ENCODE results near the gene AGAP1. TPM values are rescaled to one million over a fixed set of nuclear protein-coding genes. Genes with fewer than 3 reads are reported as not detected.

AGAP1 gene
- total RNA-seq, 1 donor from 2014 or later: 27.5 TPM

DNA sequence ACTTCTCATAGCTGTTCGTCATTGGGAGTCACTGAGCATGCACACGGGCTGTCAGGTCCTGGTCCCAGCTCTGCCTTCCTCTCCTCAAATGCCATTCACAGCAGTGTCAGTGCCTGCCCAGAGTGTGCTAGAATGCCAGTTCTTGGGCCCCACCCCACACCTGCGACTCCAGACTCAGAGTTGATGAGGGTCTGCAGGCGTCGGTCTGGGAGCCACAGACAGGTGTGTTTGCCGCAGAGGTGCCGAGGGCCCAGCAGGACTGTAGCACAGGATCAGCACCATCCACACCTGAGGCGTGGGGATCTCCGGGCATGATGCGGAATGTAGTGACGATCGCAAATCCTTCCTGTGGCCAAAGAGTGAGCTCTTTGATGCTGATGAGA lies 56.5 kb downstream of the AGAP1 start:
- DNase-seq: no peak

DNA sequence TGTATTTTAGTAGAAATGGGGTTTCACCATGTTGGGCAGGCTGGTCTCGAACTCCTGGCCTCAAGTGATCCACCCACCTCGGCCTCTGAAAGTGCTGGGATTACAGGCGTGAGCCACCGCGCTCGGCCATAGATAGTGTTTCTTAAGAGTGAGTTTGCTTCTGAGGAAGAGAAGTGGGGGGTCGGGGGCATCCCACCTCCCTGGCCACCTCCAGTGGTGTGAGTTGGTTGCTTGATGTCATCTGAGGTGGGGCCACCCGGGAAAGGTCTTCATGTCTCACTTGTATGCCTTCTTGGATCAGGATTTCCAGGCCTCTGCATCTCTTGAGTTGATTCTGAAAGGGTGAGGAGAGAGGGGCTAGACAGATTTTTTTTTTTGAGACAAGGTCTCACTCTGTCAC lies 57.1 kb downstream of the AGAP1 start:
- DNase-seq: no peak

DNA sequence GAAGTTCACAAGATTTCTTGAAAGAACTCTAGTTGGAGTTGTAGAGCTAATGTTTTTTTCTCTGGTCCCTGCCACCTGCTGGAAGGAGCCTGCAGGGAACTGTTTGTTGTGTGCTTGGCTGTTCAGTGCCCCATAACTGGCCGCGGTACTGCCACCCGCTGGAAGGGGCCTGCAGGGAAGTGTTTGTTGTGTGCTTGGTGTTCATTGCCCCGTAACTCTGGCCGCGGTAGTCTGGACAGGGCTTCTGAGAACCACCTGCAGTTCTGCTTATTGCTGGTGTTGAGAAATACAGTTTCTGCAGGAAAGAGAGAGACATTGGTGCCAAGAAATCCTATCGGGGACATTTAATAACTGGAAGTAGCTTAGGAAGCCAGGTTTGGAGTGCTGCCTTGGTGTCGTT lies 58.1 kb downstream of the AGAP1 start:
- DNase-seq: no peak

DNA sequence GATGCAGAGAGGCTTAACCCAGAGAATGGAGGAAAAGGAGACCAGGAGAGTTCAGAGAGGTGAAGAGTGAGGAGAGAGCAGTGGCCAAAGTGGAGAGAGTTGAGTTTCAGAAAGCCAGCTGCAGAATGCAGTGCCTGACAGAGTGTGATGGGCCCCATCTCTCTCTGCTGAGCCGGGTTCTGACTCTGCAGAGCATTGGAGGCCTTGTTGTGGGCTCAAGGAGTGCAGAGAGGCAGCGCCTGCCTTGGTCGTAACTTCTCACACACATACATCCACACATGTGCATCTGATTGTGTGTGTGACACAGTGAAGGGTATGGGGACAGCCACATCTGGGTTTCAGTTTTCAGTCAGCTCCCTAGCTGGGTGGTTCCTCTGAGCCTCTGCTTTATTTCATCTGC lies 58.8 kb downstream of the AGAP1 start:
- DNase-seq: no peak

DNA sequence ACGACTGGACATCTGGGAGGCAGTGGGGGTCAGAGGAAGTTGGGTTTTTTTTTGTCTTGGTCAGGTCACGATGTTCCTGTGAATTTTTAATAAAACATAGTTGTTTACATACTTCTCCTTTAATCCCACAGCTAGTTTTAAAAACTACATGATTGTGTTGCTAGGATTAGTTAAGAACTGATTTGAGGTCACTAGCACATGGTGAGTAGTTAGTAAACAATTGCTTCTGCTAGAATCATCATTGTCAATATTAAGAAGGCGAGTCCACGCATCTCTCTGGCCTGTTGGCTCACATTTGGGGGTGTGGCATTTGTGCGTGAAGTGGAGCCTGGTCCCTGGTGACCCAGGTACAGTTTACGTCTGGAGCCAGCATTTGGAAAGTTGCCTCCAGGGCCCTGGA lies 59.4 kb downstream of the AGAP1 start:
- no peak for DNase-seq

DNA sequence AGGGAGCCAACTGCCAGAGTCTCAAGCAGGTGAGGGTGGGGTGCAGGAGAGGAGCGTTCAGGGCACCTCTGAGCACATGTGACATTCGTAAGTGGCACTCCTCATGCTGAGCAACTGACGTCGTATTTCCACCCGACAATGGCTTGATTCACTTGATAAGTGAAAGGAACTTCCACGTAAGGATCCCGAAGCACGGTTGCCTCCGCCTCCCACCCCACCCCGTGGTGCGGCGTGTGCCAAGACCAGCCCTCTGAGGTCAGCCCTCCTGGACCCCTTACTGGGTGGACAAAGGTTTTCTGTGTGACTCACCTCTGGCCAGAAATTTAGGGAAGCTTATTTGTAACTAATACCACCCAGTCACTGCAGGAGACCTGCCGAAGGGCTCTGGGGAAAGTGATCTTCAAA lies 59.9 kb downstream of the AGAP1 start:
- DNase-seq: no peak

DNA sequence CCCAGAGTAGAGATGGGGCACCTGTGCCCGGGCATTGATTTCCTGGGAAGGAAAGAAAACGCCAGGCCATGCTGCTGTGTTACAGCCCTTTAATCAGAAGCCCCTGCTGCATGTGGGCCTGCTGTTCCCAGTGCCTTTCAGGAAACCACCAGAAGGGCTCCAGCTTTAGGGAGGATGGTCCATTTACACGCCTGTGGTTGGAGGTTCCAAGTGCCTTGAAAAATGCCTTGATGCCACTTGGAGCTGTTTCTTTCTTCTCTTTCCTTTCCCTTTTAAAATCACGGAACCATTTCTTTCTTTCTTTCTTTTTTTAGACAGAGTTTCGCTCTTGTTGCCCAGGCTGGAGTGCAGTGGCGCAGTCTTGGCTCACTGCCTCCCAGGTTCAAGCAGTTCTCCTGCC lies 60.5 kb downstream of the AGAP1 start:
- no peak for DNase-seq

DNA sequence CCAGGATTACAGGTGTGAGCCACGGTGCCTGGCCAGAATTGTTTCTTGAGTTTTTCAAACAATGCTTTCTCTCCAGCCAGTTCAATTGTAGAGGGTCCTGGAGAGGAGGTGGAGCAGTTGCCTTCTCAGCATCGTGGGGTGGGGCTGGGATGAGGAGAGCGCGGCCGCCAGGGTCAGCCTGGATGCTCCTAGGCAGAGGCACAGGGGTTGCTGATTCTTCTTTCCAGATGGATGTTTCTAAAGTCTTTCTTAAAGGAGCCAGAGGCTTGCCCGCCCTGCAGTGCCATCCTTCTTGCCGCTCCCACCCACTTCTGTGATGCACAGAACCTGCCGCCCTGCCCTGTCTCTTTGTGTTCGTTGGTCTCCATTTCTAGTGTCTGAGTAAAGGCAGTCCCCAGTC lies 61.1 kb downstream of the AGAP1 start:
- no peak for DNase-seq

DNA sequence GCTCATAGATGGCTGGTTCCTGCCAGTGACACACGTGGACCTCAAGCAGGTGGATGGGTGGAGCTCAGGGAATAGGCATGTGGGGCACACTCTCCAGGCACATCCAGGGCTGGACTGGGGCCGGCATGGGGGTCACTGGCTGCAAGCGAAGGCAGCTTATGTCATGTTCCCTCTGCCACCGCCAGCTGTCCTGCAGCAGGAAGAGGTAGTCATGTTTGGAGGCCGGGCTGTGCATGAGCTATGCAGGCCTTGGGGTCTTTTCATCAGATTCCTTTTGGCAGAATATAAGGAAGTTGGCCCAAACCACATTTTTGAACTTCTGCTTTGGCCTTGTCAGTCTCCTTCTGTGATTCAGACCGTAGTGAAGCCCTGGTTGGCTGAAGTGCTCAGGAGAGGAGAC lies 61.5 kb downstream of the AGAP1 start:
- no peak for DNase-seq

DNA sequence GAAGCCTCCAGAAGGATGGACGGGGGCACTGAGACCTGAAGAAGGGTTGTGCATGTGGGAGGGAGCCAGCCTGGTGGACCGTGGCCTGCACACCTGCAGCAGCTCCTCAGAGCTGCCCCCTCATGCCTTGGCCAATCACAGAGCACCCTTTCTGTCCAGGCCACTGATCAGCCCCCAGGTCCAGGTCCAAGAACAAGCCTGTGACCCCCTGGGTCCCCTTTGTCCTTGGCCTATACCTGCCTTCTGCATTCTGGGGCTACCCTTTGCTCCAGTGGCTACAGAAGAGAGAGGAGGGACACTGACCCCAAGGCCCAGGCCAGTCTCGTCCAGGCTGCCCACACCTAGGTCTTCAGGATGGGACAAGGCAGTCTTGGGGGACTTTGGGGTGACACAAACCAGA lies 62.2 kb downstream of the AGAP1 start:
- no peak for DNase-seq

DNA sequence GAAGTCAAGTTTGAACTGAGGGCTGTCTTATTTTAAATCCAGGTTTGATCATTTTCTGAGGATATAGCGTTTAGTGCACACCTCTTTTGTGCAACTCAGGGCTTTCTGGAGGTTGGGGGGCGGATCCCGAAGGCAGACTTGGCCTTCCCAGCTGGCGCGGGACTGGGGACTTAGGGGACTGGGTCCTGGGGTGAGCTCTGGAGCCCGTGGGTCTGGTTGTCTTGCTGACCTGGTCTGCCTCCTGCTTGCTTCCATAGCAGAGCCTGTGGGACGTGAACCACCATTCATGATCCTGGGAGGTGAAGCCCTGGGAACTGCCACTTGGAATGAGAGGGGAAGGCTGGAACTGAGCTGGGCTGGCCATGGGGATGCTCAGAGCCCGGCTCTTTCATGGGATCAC lies 63.1 kb downstream of the AGAP1 start:
- DNase-seq: no peak

DNA sequence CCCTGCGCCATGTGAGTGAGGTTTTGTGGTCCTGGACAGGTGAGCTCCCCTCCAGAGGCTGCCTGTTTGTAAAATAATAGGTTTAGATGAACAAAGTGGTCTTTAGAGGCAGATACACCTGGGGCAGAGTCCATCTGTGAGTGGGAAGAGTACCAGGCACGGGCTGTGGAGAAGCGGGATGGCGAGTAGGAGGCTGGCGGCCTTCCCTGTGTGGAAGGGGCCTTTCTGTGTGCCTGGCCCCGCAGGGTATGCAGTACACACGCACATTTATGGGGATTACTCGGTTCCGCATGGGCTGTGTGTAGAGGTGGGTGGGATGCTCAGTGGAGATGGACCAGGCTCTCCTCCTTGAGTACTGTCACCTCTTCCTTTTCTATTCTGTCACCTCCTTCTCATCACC lies 64.1 kb downstream of the AGAP1 start:
- DNase-seq: no peak

DNA sequence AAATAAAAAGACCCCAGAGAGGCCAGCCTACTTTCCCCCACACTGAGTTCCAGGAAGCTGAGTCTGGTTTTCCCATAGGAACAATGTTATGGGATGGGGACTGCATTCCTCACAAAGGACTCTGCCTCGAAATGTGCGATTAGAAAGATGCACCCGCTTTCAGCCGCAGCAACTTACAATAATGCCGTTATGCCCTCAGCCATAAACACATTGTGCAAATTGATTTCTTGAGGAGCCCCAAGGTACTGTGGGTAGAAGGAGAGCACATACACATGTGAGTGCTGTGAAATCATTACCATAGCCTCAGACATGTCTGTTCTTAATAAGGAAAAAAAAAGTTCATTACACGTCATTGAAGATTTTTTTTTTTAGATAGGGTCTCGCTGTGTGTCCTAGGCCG lies 64.7 kb downstream of the AGAP1 start:
- DNase-seq: no peak

DNA sequence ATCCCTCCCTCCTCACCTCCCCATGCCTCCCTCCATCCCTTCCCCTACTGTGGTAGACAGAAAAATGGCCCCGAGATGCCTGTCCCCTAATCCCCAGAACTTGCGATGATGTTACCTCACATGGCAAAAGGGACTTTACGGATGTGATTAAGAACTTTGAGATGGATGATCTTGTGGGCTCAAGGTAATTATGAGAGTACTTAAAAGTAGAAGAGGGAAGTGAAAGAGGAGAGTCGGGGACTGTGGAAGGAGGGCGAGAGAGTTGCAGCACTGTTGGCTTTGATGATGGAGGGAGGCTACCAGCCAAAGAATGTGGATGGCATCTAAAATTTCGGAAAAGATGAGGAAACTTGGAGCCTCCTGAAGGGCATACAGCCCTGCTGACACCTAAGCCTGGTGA lies 66.5 kb downstream of the AGAP1 start:
- DNase-seq: no peak

DNA sequence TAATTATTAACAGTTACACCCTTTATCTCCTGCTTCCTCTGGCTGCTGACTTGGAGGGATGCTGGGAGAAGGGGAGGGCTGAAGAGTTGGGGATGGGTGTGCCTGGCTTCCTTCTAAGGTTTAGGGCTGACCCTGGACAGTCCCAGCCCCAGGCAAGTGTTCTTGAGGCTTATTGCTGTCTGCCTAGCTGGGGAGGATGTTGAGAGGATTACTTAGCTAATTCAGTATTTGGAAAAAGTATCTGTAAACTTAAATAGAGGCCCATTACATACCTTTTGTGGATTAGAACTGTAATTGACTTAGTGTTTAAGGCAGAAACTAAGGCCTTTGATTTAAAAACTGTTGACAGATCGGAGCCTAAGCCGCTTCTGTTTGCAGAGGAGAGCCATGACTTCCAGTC lies 67.6 kb downstream of the AGAP1 start:
- DNase-seq: no peak

DNA sequence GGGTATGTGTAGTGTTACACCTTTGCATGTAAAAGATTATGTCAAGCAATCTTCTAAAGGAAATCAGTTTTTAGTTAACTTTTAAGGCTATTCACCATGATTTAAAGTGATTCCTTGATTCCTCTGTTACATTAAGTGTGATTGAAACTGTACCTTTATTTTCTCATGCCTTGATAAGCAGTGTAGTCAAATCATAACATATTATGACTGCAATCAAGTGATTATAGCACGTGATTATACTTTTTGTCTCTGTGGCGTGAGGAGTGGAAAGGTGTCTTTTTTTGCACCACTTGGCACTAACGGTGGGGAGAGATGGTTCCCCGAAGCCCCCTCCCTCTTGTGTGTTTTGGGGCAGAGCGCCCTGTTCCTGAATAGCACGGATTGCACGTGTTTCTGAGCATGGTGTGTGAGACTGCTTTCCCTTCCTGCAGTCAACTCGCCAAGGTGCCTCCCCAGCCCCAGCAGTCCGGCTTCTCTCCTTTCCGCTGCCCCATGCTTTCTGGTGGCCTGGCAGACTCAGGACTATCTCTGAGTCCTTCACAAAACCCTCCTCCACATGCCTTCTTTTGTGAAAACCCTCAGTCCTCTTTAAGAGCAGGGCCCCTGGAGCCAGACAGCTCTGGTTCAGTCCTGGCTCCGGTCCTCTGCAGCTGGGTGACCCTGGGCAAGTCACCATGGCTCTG lies 68.4 kb downstream of the AGAP1 start:
- DNase-seq: no peak

DNA sequence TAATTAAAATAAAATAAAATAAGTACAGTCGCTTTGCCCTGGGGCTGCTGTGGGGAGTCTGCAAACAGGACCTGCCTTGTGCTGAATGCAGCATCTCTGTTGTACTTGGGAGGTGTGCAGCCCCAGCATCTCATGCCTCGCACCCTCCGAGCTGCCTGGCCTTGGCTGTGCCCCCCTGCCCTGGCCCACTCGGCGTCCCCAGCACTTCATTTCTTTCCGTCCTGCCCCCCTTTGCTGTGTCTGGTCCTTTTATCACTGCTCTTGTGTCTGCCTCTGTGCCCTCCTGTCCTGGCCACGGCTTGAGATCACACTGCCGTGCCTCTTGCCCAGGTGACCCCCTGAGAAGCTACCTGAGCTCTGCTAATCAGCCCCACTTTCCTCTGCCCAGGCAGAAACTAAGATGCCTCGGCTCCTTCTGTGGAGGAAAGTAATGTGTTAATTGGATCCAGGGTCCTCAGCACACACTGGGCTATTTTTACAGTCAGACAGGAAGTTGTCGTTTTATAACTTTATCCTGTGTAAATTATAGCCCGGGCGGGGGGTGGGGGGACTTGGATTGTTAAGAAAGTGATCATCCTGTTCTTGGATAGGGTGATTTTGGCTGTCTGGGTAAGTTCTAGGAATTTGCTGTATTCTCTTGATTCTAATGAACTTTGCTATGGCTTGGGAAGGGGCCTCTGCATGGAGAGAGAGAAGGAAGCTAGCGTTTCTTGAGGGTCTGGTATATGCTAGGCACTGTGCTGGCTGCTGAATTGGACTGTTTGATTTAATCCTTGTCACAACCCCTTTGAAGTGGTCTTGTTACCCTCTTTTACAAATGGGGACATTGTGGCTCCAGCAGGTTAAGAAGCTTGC lies 69.4 kb downstream of the AGAP1 start:
- no peak for DNase-seq

DNA sequence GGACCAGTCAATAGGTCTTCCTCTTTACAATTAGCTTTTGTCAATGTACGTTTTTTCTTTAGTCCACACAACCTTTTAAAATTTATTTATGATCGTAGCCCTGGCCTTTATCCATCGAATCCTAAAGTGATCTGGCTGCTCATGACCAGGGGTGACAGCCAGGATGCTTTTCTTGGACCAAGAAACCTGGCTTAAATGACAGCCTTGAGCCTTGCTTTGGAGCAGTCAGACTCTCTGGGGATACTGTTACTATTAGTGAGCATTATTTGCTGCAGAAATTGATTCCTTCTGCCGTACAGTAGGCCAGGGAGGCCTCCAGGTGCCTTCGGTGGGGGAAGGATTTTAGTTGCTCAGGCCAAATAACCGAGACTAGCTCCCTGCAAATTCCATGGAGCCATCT lies 70.2 kb downstream of the AGAP1 start:
- no peak for DNase-seq

DNA sequence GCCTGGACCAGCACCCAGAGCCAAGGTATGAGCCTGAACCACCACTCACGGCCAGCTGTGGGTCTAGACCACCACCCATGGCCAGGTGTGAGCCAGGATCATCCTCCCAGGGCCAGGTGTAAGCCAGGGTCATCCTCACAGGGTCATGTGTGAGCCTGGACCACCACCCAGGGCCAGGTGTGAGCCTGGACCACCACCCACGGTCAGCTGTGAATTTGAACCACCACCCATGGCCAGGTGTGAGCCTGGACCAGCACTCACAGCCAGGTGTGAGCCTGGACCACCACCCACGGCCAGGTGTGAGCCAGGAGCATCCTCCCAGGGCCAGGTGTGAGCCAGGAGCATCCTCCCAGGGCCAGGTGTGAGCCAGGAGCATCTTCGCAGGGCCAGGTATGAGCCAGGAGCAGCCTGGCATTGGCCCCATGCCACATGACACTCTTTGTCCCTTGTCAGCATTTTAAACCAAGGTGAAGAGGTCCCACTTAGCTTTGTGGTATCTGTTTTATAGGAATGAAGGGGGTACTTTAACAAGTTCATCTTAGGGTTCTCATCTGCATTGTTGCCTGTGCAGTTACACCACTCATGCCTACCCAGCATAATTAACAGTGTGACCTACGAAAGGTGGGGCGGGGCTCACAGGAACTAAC lies 71.2 kb downstream of the AGAP1 start:
- no peak for DNase-seq

DNA sequence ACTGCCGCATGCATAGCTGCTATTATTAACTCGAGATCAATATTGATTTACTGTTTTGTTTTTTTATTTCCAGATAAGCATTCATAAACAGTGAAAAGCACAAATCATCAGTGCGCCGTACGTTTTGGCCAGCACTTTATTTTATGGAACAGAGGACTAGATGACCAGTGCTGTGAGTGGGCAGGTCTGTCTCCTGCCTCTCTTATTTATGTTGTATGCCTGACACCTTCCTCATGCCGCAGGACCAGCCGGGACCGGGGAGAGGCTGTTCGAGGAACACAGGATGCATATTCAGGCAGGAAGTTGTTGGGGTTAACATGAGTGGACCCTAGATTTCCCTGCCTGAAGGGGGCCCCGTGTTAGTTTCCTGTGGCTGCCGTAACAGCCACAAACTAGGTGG lies 72.6 kb downstream of the AGAP1 start:
- no peak for DNase-seq

DNA sequence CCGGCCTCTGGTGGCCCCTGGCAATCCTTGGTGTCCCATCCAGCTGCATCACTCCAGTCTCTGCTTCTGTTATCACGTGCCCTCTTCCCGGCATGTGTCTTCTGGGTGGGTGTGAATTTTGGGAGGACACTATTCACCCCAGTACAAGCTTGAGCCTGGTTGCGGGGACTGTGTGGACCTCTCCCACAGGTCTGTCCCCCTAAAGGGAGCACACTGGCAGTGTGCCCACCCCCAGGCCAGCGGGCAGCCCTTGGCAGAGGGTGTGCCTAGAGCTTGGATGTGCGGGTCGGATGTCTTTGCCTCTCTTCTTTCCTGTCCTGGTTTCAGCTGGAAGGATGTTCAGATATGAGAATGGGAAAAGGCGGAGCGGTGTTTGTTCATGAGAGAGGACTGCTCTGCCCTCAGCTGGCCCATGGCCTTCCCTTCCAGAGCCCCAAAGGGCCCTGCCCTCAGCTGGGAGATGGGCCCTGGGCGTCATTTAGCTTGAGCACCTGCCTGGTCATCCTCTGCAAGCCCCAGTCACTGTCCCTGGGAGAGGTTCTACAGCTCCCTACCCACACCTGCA lies 73.2 kb downstream of the AGAP1 start:
- DNase-seq: no peak

DNA sequence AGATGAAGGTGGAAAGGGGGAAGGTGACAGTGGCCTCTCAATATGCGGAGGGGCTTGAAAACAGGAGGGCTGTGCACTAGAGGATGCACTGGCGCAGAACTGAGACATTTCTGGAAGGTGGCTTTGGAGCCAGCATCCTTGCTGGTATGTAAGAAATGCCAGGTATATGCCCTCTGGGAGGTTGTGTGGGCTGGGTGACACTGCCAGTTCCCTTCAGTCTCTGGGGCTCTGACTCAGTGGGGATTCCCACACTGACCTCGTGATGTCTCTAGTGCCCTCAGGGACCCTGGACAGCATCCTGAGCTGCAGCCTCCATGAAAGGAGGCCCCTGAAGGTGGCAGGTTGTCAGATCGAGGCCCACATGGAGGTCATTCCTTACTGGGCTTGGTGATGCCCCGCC lies 74.0 kb downstream of the AGAP1 start:
- DNase-seq: no peak

DNA sequence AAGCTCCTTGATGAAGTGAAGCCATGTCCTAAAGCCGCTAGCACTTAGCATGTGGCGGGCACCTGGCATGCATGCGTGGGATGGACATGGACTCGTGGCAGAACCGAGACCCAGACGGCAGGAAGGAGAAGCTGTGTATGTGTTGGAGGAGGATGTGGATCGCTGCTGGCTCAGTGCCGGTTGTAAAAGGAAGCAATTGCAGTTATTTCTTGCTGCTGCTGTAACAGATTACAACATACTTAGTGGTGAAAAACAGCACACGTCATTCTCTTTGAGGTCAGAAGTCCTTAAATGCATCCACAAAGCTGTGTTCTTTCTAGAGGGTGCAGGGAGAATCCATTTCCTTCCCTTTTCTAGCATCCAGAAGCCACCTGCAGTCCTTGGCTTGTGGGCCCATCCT lies 74.6 kb downstream of the AGAP1 start:
- no peak for DNase-seq
